GM19025 (cell line): ENCODE results near the gene ZFAND4.
A peak's percentile ranks its signal among the peaks of the same experiment; 100 is the strongest.
"Not testable (repeated sequence)": the region's sequence is repeated elsewhere in the genome, so short reads cannot be mapped to it uniquely, and the experiment has no call there.

Experiments used
- ATAC-seq: cut with Tn5 transposase; IDR thresholded peaks from one replicate; pipeline ENCODE4 v1.9.1; 2021; ENCODE audit warnings: mild to moderate bottlenecking, low read depth, moderate library complexity; ENCODE audit not compliant: unreplicated experiment

ZFAND4 gene

DNA sequence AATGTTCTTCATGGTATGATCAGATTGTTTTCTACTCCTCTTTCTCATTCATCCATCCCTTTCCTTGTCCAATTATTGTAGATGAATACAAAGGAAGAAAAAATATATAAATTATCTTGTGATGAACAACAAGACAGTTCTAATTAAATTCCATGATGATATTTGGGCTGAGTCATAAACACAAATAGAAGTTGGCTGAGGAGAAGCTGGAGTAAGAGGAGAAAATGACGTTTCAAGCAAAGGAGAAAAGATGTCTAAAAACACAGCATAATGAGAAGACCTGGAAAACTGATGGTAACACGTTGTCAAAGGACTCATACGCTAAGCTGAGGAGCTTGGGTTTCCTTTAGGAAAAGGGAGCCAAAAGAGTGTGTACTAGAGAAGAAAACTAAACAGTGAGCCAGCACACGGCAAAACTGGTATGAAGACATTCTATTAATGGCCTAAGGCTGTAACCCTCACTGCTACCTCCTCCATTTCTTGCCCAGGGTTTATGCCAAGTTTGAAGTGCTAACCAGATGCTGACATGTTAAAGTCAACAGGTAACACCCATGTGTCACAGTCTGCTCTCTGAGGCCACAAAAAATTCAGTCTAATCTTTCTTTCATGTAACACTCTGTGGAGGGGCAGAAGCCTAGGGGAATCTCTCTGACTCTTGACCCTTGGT, 26.1 kb downstream of the ZFAND4 start:
- ATAC-seq, result no peak

DNA sequence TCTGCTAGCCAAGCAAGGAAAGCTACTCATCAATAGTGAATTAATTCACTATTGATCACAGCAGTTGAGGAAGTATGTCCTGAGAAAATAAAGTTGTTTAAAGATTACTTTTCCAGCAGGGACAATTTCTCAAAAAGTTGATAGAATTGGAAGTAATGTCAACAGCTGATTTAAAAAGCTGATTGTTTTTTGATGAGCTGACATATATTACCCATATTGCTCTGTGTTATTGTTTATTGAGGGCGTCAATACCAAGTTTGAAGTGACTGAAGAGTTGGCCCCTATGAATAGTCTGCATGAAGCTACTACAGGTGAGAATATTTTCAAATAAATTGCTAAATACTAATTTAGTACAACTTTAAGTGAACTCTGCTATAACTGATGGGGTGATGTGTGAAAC, 28.0 kb downstream of the ZFAND4 start:
- ATAC-seq, result no peak

DNA sequence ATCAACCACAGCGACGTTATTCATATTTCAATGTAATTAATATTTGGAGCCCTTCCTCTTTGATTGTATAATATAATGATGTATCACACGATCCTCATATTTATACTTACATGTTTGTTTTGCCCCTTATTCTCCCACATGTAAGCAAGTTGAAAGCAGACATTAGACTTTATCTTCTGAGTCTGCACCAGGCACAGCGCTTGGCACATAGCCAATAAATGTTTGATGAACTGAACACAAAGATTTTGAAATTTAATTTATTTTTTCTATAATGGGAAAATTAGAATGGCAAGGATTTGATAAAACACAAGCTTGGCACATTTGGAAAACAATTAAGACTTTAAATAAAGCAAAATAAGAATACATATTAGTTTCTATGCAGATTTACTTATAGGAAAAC, 31.6 kb downstream of the ZFAND4 start:
- no peak for ATAC-seq

DNA sequence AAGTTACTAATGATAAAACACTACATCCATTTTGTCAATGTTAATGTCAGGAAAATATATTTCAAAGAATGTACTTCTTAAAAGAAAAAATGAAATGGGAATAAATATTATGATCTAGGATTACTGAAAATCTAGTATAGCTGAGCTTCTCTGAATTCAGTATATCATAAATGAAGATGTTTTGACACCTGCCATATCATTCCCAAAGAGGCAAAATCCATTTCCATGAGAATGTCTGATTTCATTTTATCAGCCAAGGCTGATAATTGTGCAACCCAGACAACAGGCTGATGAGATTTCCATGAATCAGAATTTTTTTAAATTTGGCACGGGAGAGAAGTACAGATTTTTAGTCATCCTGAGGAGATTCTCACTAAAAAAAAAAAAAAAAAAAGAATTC, 32.5 kb downstream of the ZFAND4 start:
- ATAC-seq, result no peak

DNA sequence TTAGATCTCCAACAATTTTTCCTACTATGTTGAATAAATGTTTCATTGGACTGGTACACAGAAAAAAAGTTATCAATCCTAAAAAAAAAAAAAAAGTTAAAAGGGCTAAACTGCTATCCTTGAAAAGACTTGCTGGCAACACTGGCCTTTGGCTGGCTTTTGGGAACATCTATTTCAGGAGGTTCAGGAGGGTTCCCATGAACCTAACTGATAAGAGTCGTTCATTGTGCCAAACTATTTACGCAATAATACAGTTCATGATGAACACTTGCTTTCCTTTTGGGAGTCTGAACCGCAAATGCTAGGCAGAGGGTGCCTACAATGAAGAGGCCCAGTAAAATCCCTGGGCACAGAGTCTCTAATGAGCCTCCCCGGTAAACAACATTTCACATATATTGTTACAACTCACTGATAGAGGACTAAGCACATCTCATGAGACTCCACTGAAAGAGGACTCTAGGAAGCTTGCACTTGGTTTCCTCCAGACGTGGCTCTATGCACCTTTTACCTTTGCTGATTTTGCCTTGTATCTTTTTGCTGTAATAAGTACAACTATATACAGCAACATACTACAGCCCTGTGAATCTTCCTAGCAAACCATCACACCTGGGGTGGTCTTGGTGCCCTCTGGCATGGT, 45.0 kb downstream of the ZFAND4 start:
- no peak for ATAC-seq

DNA sequence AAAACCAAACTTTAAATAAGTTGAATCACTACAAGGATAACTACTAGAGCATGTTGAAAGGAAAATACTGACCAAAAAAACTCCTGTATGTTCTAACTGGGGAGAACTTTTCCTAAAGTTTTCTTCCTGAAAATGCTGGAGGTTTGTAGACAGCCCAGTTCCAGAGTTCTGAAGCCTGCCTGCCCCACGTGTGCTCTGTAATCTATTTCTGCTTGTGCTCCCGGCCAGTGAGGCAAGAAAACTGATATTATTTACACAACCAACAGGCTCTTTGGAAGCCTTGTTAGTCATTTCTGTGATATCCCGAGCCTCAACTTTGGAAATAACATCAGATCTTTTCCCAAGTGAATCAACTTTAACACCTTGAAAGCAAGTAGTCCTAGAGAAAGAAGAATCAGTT, 46.7 kb downstream of the ZFAND4 start:
- ATAC-seq, result no peak

DNA sequence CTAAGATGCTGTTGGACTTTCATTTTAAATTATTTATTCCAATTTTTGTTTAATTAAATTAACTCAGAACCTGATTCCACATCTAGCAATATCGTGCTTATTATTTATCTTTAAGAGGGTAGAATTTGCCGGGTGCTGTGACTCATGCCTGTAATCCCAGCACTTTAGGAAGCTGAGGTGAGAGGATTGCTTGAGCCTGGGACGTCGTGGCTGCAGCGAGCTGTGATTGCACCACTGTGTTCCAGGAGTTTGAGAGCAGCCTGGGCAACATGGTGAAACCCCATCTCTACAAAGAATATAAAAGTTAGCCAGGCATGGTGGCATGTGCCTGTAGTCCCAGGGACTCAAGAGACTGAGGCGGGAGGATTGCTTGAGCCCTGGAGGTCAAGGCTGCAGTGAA, 47.8 kb downstream of the ZFAND4 start:
- ATAC-seq, result no peak

DNA sequence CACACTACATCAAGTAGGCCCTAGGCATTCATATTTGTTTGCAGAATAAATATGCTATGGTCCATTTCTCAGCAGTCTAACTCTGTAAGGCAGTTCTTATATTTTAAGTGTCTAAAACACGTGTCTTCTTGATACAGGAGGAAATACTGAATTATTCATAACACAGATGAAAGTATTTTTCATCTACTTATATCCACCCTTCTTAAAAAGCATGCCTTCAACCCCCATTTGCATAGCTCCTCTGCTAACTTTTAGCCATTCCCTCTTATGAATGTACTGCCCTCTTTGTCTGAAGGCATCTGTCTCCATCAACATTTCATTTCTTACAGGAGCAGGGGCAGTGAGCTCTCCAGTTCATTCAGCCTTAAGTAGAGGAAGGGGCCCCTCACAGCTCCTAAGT, 57.7 kb downstream of the ZFAND4 start:
- ATAC-seq, result no peak

DNA sequence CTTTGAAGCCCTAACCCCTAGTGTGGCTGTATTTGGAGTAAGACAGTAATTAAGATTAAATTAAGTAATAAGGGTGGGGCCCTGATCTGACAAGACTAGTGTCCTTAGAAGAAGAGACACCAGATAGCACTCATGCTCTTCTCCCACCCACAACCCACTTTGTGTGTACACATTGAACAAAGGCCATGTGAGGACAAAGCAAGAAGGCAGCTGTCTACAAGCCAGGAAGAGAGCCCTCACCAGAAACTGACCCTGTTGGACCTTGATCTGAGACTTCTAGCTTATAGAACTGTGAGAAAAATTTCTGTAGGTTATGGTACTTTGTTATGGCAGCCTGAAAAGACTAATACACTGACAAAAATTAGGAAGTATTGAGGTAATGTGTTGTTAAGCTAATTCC, 59.8 kb downstream of the ZFAND4 start:
- ATAC-seq, result no peak

DNA sequence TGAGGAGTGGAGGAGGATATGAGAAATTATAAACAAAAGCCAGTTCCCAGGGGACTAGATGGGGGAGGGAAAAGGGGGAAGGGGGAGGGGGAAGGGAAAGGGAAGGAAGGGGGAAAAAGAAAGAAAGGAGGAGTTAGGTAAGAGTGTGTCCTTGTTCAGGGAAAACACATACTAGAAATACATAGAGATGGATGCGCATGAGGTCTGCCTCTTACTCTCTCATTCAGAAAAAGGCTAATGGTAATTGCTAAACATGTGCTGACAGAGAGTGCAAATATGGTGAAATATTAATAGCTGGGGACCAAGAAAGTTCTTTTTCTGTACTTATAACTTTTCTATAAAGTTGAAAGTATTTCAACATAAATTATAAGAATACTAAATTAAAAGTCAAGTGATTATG, 64.5 kb downstream of the ZFAND4 start:
- ATAC-seq, result no peak

DNA sequence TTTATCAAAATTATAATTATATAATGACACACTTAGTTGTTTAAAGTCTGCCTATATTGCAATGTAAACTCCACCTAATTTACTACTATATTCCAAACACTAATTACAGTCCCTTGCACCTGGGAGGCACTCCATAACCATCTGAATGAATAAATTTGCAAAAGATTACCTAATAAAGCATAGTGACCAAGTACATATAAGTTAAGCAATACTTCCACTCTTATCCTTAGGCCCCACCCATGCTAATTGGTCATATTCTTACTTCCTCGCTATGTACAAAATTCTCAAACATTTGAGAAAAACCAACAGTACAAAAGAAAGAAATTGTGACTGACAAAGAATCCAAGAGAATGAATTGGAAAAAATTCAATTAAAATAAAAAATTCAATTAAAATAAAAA, 65.3 kb downstream of the ZFAND4 start:
- ATAC-seq, result no peak

DNA sequence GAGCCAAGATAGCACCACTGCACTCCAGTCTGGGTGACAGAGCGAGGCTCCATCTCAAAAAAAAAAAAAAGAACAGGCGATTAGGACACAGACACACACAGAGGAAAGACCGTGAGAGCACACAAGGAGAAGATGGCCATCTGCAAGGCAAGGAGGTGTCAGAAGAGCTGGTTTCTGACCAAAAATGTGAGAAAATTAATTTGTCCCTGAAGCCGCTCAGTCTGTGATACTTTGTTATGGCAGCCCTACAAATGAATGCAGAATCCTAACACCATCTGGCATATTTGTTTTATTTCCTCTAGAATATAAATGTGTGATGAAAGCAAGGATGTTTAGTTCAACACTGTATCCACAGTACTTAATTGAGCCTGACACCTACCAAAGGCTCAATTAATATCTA, 69.7 kb downstream of the ZFAND4 start:
- ATAC-seq, result no peak

DNA sequence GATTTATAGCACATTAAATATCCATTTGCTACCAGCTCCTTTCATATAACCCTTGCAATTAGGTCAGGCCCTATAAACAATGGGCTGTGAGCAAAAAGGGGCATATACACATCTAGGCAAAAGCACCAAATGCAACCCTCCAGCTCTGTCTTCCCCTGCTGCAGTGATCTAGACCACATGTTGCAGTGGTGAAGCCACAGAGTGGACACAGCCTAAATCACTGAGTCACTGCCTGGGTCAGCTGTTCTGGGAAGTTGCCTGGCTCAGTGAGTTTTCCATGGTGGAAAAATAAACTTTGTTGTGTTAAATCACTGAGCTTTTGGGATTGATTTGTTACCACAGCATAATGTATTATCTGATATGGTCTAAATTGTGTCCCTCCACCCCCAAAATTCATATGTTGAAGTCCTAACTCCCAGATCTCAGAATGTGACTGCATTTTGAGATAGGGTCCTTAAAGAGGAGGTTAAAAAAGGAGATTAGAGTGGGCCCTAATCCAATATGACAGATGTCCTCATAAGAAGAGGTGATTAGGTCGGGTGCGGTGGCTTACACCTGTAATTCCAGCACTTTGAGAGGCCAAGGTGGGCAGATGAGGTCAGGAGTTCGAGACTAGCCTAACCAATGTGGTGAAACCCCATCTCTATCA, 70.4 kb downstream of the ZFAND4 start:
- no peak for ATAC-seq

DNA sequence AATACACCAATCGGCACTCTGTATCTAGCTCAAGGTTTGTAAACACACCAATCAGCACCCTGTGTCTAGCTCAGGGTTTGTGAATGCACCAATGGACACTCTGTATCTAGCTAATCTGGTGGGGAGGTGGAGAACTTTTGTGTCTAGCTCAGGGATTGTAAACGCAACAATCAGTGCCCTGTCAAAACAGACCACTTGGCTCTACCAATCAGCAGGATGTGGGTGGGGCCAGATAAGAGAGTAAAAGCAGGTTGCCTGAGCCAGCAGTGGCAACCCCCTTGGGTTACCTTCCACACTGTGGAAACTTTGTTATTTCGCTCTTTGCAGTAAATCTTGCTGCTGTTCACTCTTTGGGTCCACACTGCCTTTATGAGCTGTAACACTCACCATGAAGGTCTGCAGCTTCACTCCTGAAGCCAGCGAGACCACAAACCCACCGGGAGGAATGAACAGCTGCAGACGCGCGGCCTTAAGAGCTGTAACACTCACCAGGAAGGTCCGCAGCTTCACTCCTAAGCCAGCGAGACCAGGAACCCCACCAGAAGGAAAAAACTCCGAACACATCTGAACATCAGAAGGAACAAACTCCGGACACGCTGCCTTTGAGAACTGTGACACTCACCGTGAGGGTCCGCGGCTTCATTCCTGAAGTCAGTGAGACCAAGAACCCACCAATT, 71.2 kb downstream of the ZFAND4 start:
- not testable (repeated sequence) for ATAC-seq

DNA sequence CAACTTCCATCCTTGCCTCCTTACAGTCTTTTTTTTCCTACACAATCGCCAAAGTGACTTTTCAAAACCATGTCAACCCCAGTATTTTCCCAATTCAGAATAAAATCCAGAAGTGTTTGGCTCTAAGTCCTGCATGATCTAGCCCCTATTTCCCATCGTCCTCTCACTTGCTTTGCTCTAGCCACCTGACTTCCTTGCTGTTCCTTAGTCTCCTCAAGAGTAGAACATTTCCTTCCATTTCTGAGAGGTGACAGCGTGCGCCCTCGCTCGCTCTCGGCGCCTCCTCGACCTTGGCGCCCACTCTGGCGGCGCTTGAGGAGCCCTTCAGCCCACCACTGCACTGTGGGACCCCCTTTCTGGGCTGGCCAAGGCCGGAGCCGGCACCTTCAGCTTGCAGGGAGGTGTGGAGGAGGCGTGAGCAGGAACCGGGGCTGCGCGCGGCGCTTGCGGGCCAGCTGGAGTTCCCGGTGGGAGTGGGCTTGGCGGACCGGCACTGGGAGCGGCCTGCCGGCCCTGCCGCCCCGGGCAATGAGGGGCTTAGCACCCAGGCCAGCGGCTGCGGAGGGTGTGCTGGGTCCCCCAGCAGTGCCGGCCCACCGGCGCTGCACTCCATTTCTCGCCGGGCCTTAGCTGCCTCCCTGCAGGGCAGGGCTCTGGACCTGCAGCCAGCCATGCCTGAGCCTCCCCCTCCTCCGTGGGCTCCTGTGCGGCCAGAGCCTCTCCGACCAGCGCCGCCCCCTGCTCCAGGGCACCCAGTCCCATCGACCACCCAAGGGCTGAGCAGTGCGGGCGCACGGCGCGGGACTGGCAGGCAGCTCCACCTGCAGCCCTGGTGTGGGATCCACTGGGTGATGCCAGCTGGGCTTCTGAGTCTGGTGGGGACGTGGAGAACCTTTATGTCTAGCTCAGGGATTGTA, 72.0 kb downstream of the ZFAND4 start:
- ATAC-seq, result not testable (repeated sequence)

DNA sequence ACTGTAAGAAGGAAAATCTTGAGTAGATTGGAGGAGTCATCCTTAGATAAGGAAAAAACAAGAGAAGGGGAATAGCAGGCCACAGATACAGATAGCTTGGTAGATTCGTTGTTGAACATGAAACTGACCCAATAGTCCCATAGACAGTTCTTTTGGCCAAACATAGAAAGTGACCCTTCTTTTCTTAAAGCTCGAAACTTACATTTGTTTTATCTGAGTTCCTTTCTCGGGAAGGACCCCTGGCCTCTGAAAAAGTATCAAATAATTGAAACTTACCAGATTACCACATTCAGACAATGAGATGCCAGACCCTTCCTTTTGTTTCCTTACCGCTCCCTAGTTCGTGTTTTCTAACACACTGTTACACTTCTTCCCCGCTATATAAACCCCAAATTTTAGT, 72.9 kb downstream of the ZFAND4 start:
- no peak for ATAC-seq

DNA sequence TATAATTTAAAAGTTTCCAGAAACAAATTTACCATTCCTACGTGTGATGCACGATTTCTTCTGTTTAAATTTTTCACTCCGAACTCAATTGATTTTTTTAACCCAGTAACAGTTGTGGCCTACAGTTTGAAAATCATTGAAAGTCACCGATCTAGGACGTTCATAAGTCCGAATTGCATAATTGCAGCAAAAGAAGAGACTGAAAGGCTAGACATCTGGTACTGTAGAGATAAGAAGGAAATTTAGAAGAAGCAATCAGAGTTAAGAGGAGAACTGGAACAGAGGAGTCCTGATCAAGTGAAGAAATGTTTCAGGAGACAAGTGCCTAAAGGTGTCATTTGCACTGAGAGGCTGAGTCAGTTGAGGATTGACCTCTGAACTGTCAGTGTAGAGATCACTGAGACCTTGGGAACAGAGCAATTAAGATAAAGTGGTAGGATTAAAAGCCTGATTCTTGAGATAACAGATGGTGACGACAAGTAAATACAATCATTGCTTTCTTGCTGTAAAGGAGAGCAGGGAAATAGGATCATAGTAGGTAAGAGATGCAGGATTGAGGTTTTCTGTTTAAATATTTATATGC, 73.5 kb downstream of the ZFAND4 start:
- ATAC-seq, result no peak

DNA sequence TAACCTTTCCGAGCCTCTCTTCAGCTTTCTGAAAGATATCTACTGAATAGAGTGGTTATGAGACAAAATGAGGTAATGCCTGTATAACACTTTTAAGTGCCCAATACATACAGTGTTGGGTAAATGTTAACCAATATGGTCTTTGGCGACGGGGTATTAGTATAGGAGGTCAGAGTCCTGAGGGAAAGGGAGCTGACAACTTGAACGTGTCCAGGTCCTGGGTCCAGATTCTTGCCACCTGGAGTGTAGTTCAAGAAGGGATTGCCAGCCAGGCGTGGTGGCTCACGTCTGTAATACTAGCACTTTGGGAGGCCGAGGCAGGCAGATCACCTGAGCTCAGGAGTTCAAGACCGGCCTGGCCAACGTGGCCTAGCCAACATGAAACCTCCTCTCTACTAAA, 76.0 kb downstream of the ZFAND4 start:
- no peak for ATAC-seq

DNA sequence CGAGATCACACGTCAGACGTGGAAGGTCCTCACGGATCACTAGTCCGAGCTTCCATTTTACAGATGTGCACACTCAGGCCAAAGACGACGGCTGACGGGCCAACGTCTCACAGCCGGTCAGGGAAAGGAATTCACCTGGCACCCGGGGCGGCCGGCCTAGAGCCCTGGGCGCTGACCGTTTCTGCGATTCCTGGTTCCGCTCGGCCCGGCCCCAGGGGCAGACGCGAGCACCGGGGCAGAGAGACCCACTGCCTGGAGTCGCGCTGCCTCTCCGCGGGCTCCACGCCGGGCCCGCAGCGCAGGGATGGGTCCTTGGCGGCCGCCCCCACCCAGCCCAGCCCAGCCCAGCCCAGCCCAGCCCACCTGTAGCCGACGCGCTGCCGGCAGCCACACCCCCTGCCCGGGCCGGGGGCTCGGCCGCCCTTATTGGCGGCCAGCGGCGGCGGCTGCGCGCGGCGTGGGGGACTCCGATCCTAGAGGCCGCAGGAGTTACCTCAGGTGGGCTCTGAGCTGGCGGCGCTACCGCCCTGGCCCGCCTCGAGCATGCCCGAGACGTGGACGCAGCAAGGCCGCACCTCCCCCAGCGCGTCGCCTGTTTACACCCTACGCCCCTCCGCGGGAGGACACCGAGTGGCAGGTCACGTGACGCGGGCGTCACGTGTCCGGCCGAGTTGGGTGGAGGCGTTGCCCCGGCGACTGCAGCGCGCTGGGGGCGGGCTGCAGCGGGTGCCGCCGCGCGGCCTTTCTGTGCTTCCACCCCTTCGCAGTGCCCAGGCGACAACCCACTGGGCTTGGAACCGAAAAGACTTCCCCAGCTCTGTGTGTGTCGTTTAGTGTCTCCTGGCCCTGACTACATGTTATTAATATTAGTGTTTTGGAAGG, 78.1 kb downstream of the ZFAND4 start:
- peak; percentile 99 for ATAC-seq
